SK-N-MC (cell line): ENCODE data around the gene ZNF439.

Experiments
- EZH2 ChIP-seq: fragments of 200-600 bp; sonication (generic); IDR thresholded peaks from one replicate; pipeline ENCODE4 v1.6.1; 2017; ENCODE audit warnings: antibody characterized with exemption
- FOXP2 ChIP-seq: optimal IDR thresholded peaks from 2 replicates; pipeline ENCODE3; 2011; ENCODE audit warnings: mild to moderate bottlenecking, moderate library complexity; ENCODE audit not compliant: insufficient read depth; ENCODE audit errors: extremely low read length, control extremely low read depth
- POLR2AphosphoS5 ChIP-seq: IDR thresholded peaks from 2 replicates; pipeline ENCODE4 v1.6.1; 2012; ENCODE audit warnings: mild to moderate bottlenecking, low read depth, low read length, borderline replicate concordance

DNA sequence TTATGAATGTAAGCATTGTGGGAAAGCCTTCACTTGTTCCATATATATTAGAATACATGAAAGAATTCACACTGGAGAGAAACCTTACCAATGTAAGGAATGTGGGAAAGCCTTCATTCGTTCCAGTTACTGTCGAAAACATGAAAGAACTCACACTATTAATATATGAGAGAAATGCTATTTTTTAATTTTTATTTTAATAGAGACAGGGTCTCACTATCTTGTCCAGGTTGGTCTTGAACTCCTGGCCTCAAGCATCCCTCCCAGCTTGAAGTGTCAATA lies 41.5 kb upstream of the ZNF439 start:
- TF ChIP-seq POLR2AphosphoS5 (no peak), EZH2 (no peak), FOXP2 (no peak)
